Testis (tissue), 2 donors: ENCODE data around the gene GLI2.

Experiments
- CTCF ChIP-seq, 3 experiments: fragments of 450-650 bp in 2 of 3; fragments of 200-600 bp in 1 of 3; sonication (generic) in 1 of 3; IDR thresholded peaks; one replicate each; pipeline ENCODE4 v1.5.1; 2016 to 2019; ENCODE audit warnings: antibody characterized with exemption in 3 of 3, mild to moderate bottlenecking in 2 of 3, moderate library complexity in 1 of 3
- POLR2A ChIP-seq: fragments of 450-650 bp; IDR thresholded peaks from one replicate; pipeline ENCODE4 v1.6.1; 2017; ENCODE audit warnings: antibody characterized with exemption, mild to moderate bottlenecking, moderate library complexity

- TF ChIP-seq CTCF (IDR thresholded peaks at IDR 0.05) = no peak
- TF ChIP-seq POLR2A = no peak
Observed at GRCh38 chr2:120754067-120754960, 18.6 kb downstream of the GLI2 start.
